Measurements from ENCODE around the gene LIPH. TPM values are rescaled to one million over a fixed set of nuclear protein-coding genes. Genes with fewer than 3 reads are reported as not detected.

The LIPH gene
- total RNA-seq, 4 donors from 2014 or later, result 0.22 to 3.8 (median 0.34) TPM; not detected in 1

DNA sequence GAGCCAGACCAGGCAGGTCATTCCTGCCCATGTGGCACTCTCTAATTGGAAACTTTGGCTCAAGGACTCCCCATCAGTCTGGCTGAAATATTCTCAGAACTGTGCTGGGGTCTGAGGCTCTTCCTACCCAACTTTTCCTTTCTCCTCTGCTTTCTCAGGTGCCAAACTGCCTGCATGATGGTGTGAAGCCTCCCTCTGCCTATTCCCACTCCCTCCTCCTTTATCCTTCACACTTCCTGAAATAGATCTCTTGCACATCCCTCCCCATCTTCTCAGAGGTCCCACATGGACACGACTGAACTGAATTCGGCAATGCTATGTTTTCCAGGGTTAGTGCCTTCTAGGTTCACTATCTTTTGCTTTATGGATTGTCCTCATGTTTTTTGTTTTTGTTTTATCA lies 12.5 kb downstream of the LIPH start:
- TF ChIP-seq, protein P1, sequence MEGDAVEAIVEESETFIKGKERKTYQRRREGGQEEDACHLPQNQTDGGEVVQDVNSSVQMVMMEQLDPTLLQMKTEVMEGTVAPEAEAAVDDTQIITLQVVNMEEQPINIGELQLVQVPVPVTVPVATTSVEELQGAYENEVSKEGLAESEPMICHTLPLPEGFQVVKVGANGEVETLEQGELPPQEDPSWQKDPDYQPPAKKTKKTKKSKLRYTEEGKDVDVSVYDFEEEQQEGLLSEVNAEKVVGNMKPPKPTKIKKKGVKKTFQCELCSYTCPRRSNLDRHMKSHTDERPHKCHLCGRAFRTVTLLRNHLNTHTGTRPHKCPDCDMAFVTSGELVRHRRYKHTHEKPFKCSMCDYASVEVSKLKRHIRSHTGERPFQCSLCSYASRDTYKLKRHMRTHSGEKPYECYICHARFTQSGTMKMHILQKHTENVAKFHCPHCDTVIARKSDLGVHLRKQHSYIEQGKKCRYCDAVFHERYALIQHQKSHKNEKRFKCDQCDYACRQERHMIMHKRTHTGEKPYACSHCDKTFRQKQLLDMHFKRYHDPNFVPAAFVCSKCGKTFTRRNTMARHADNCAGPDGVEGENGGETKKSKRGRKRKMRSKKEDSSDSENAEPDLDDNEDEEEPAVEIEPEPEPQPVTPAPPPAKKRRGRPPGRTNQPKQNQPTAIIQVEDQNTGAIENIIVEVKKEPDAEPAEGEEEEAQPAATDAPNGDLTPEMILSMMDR (IDR thresholded peaks at IDR 0.05; ENCODE audit: low read depth), result no peak

DNA sequence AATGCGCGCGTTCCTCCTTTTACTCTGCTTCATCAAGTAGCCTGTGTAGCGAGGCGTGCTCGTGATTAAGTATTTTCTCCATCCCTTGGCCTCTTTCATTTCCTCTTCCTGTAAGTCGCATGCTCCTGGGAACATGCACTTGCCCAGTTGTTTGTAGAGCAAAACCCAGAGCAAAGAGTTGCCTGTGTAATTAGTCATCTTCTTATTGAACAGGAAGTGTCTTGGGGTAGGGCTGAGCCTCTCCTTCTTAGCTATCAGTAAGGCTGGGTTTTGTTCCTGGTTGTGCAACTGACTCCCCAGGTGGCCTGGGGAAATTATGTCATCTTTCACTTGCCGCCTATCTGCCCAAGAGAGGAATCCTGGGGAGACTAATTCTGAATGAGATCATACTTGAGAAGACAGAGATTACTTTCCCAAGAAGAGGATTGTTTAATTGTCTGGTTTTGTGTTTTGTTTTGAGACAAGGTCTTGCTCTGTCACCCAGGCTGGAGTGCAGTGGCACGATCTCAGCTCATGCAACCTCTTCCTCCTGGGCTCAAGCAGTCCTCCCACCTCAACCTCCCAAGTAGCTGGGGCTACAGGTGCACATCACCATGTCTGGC lies 14.9 kb downstream of the LIPH start:
- TF ChIP-seq, protein P1 (IDR thresholded peaks at IDR 0.05; ENCODE audit: low read depth), result no peak

GRCh38 chr3:185534511-185534910 lies 17.9 kb downstream of the LIPH start:
- TF ChIP-seq, protein P1 (IDR thresholded peaks at IDR 0.05; ENCODE audit: low read depth), result no peak

DNA sequence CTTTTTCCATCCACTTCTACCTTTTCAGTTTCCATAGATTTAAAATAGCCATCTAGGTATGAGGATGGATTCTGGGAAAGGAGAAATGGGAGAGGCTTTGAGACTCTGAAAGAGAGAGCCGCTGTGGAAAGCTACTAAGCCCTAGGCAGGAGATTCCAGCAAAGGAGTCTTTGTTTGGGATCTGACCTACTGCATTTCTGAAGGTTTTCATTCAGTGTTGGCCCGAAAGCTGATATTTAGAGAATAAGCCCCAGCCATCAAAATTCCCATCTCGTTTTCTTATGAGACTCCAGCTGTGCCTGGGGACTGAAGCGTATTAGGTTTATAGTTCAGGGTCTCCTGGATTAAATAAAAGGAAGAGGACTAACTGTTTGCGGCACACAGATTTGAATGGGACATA lies 19.5 kb downstream of the LIPH start:
- TF ChIP-seq, protein P1 (IDR thresholded peaks at IDR 0.05; ENCODE audit: low read depth), result no peak

DNA sequence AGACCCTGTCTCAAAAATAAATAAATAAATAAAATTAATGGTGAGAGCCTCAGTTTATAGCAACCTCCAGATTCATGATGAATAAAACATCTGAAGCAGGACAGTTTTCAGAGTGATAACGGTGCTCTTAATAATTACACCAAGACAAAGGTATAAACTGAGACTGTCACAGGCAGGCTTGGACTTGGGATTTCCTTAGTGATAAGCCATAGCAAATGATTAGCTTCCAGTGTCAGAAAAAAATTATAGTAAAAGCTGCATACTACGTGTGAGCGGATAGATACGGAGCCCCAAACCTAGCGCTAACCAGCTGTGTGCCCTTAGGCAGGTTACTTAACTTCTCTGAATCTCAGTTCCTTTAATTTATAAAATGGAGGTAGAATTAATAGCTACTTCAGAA lies 21.5 kb downstream of the LIPH start:
- TF ChIP-seq, protein P1 (IDR thresholded peaks at IDR 0.05; ENCODE audit: low read depth), result no peak

DNA sequence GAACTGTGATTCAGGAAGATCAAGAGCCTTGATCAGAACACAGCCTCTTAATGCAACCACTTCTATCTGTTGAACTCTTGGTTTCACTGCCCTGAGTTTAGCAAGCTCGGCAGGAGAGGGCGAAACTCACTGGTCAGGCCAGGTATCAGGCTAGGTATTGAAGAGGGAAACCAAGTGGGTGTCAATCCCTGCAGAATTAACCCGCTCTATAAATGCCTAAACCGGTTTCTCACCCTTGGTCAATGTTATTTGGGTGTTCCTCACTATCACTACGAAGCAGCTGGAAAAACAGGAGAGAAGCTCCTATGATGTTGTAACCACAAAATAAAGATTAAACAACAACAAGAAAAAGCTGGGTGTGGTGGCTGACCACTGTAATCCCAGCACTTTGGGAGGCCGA lies 23.9 kb downstream of the LIPH start:
- TF ChIP-seq, protein P1 (IDR thresholded peaks at IDR 0.05; ENCODE audit: low read depth), result no peak

DNA sequence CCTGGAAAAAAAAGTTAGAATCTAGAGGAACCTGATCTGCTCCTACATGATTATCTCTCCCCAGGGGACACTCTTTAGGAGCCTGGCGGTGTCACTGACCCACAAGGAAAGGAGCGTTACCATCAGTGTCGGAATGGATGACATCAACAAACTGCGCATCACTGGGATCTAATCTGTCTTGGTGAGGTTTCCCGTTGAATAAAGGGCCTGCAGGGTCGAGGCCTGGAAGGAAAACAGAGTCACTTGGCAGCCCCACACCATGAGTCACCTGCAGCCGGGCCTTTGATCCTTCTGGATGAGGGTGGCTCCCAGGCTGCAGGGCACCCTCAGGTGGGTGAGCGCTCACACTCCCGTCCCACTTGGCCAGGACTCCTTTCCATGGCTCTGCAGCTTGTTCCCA lies 25.0 kb downstream of the LIPH start:
- TF ChIP-seq, protein P1 (IDR thresholded peaks at IDR 0.05; ENCODE audit: low read depth), result no peak

All from subcutaneous adipose tissue (tissue), 4 donors.